Endothelial cell of umbilical vein (primary cell): ENCODE measurements around the gene TMEM8B.

ENCODE experiments used
- EZH2 ChIP-seq: IDR thresholded peaks from 2 replicates; pipeline ENCODE4 v1.6.1; 2012; ENCODE audit warnings: borderline replicate concordance, low read depth, mild to moderate bottlenecking, moderate library complexity, low read length, inconsistent platforms; ENCODE audit not compliant: severe bottlenecking
- FOS ChIP-seq: IDR thresholded peaks from 2 replicates; pipeline ENCODE4 v1.6.1; 2011; ENCODE audit warnings: mild to moderate bottlenecking, low read length, moderate library complexity, borderline replicate concordance; ENCODE audit not compliant: insufficient read depth
- GATA2 ChIP-seq: IDR thresholded peaks from 2 replicates; pipeline ENCODE4 v1.7.0; 2011; ENCODE audit warnings: low read depth, mild to moderate bottlenecking, moderate library complexity, mixed read lengths, low read length; ENCODE audit not compliant: insufficient read length, insufficient read depth
- JUN ChIP-seq: IDR thresholded peaks from 2 replicates; pipeline ENCODE4 v1.6.1; 2011; ENCODE audit warnings: borderline replicate concordance, low read depth; ENCODE audit not compliant: insufficient read length, insufficient read depth
- MYC ChIP-seq: IDR thresholded peaks from one replicate; pipeline ENCODE4 v1.6.1; 2011; ENCODE audit warnings: mild to moderate bottlenecking, low read depth, low read length
- POLR2A ChIP-seq: IDR thresholded peaks from 2 replicates; pipeline ENCODE4 v1.6.1; 2012; ENCODE audit warnings: low read depth, mild to moderate bottlenecking, control low read depth, low read length
- POLR2AphosphoS5 ChIP-seq: IDR thresholded peaks from 2 replicates; pipeline ENCODE4 v1.6.1; 2012; ENCODE audit warnings: low read depth, mild to moderate bottlenecking, control low read depth, low read length, moderate library complexity; ENCODE audit not compliant: insufficient read depth
- TF ChIP-seq, protein P1 (sequence below), 2 donors: IDR thresholded peaks; 1 replicate in 1 of 2; 2 replicates in 1 of 2; pipeline ENCODE4 v1.5.1; 2011; ENCODE audit warnings: low read length in 2 of 2, mild to moderate bottlenecking in 2 of 2, moderate library complexity in 2 of 2, control low read depth in 1 of 2, inconsistent platforms in 1 of 2, low read depth in 1 of 2; ENCODE audit not compliant: insufficient read depth in 1 of 2; ENCODE audit errors: extremely low read depth in 1 of 2
- TF ChIP-seq, protein P2 (sequence below): IDR thresholded peaks from 2 replicates; pipeline ENCODE4 v1.6.1; 2011; ENCODE audit not compliant: insufficient read depth, insufficient read length

DNA sequence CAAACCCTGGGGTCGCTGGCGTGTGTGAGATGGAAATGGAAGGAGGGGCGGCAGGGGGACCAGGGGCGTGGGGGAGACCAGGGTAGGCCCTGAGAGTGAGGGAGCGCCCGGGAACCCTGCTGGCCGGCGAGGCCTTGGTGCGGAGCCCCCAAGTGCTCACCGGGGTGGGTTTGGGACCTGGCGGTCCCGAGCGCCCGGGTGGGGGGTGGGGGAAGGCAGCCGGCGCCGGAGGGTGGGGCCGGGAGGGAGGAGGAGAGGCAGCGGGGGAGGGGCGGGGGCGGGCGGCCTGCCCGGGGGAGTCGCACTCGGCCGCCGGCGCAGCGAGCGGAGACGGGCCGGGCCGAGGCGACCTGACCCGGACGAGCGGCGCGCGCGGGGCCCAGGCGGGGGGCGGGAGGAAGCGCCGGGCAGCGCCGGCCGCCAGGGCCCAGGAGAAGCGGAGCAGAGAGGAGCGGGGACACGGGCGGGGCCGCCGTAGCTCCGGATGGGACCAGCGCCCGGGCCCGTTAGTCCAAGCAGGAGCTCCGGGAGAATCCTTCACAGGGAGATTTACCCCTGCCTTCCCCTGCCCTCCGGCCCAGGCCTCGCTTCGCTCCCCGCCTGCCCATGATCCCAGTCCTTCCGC, 37.6 kb upstream of the TMEM8B start, which contains the start of gene NPR2:
- TF ChIP-seq POLR2A: no peak
- TF ChIP-seq, protein P1, sequence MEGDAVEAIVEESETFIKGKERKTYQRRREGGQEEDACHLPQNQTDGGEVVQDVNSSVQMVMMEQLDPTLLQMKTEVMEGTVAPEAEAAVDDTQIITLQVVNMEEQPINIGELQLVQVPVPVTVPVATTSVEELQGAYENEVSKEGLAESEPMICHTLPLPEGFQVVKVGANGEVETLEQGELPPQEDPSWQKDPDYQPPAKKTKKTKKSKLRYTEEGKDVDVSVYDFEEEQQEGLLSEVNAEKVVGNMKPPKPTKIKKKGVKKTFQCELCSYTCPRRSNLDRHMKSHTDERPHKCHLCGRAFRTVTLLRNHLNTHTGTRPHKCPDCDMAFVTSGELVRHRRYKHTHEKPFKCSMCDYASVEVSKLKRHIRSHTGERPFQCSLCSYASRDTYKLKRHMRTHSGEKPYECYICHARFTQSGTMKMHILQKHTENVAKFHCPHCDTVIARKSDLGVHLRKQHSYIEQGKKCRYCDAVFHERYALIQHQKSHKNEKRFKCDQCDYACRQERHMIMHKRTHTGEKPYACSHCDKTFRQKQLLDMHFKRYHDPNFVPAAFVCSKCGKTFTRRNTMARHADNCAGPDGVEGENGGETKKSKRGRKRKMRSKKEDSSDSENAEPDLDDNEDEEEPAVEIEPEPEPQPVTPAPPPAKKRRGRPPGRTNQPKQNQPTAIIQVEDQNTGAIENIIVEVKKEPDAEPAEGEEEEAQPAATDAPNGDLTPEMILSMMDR (IDR thresholded peaks at IDR 0.05; ENCODE audit: extremely low read depth in 1 of 2, insufficient read depth in 1 of 2, low read depth in 1 of 2, low read length in 2 of 2): no peak
- TF ChIP-seq EZH2: no peak
- TF ChIP-seq MYC: no peak
- TF ChIP-seq POLR2AphosphoS5: peak; percentile 24
- TF ChIP-seq, protein P2, sequence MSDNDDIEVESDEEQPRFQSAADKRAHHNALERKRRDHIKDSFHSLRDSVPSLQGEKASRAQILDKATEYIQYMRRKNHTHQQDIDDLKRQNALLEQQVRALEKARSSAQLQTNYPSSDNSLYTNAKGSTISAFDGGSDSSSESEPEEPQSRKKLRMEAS: no peak
- no peak for TF ChIP-seq JUN
- TF ChIP-seq FOS: no peak
- no peak for TF ChIP-seq GATA2
